HL-60 (cell line): ENCODE results near the gene WIF1.

ENCODE experiments used
- CTCF ChIP-seq: IDR thresholded peaks from one replicate; pipeline ENCODE4 v1.5.1; 2011; ENCODE audit warnings: low read length, control low read depth, inconsistent platforms; ENCODE audit not compliant: insufficient read depth
- GABPA ChIP-seq: IDR thresholded peaks from 2 replicates; pipeline ENCODE4 v1.6.1; 2012; ENCODE audit warnings: low read depth
- POLR2AphosphoS5 ChIP-seq: IDR thresholded peaks from 2 replicates; pipeline ENCODE4 v1.6.1; 2012; ENCODE audit warnings: low read depth
- SPI1 ChIP-seq: IDR thresholded peaks from 2 replicates; pipeline ENCODE4 v1.6.1; 2012; ENCODE audit warnings: low read depth, mild to moderate bottlenecking, borderline replicate concordance
- TF ChIP-seq, protein P1 (sequence below): IDR thresholded peaks from 2 replicates; pipeline ENCODE4 v1.6.1; 2012; ENCODE audit warnings: low read depth; ENCODE audit not compliant: insufficient replicate concordance

DNA sequence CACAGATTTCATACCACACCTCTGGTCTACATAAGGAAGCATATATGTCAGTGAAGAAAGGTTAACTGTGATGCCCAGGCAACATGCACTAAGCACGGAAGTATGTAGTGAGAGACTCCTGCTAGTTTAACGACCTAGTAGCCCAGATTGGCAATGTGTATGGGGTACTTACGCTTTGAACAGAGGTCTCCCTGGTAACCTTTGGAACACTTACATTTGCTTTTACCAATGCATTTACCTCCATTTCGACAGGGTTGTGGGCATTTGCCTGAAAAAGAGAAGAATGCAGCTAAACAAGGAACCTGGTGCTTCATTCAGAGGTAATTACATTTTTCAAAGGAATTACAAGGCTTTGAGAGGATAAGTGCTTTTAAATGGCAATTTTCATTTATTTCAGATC is 65.2 kb downstream of the WIF1 start:
- TF ChIP-seq SPI1 (no peak), CTCF (no peak), GABPA (no peak), POLR2AphosphoS5 (no peak)
- TF ChIP-seq, protein P1, sequence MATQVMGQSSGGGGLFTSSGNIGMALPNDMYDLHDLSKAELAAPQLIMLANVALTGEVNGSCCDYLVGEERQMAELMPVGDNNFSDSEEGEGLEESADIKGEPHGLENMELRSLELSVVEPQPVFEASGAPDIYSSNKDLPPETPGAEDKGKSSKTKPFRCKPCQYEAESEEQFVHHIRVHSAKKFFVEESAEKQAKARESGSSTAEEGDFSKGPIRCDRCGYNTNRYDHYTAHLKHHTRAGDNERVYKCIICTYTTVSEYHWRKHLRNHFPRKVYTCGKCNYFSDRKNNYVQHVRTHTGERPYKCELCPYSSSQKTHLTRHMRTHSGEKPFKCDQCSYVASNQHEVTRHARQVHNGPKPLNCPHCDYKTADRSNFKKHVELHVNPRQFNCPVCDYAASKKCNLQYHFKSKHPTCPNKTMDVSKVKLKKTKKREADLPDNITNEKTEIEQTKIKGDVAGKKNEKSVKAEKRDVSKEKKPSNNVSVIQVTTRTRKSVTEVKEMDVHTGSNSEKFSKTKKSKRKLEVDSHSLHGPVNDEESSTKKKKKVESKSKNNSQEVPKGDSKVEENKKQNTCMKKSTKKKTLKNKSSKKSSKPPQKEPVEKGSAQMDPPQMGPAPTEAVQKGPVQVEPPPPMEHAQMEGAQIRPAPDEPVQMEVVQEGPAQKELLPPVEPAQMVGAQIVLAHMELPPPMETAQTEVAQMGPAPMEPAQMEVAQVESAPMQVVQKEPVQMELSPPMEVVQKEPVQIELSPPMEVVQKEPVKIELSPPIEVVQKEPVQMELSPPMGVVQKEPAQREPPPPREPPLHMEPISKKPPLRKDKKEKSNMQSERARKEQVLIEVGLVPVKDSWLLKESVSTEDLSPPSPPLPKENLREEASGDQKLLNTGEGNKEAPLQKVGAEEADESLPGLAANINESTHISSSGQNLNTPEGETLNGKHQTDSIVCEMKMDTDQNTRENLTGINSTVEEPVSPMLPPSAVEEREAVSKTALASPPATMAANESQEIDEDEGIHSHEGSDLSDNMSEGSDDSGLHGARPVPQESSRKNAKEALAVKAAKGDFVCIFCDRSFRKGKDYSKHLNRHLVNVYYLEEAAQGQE, result no peak
